ENCODE measurements around the gene FOSL2. TPM values are rescaled to one million over a fixed set of nuclear protein-coding genes. Genes with fewer than 3 reads are reported as not detected.

The FOSL2 gene
- total and polyA plus RNA-seq, 10 donors: 3.2 to 134 (median 91.2) TPM

- peaks cover 46 to 100% (median 95%) of the 10 kb centered on the region in 6 donors for H3K4me1 ChIP-seq
- no peak overlapping the region for H3K4me3 ChIP-seq
- peaks cover 0 to 100% (median 91%) of the 10 kb centered on the region in 6 donors for H3K36me3 ChIP-seq
- H3K27me3 ChIP-seq (replicated peaks in 1 of 7): no peaks in the 10 kb centered on the region
- 77 to 88% (median 81%) methylated on average over 5 of the region's 5 CpGs for WGBS, 5 donors
- TF ChIP-seq, protein P1, sequence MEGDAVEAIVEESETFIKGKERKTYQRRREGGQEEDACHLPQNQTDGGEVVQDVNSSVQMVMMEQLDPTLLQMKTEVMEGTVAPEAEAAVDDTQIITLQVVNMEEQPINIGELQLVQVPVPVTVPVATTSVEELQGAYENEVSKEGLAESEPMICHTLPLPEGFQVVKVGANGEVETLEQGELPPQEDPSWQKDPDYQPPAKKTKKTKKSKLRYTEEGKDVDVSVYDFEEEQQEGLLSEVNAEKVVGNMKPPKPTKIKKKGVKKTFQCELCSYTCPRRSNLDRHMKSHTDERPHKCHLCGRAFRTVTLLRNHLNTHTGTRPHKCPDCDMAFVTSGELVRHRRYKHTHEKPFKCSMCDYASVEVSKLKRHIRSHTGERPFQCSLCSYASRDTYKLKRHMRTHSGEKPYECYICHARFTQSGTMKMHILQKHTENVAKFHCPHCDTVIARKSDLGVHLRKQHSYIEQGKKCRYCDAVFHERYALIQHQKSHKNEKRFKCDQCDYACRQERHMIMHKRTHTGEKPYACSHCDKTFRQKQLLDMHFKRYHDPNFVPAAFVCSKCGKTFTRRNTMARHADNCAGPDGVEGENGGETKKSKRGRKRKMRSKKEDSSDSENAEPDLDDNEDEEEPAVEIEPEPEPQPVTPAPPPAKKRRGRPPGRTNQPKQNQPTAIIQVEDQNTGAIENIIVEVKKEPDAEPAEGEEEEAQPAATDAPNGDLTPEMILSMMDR (IDR thresholded peaks at IDR 0.05 in 8 of 11, conservative IDR thresholded peaks at IDR 0.05 in 3 of 11): no peak
- TF ChIP-seq POLR2A (IDR thresholded peaks at IDR 0.05): no peak
- TF ChIP-seq POLR2AphosphoS5 (IDR thresholded peaks at IDR 0.05): no peak
- intact Hi-C loops (cut with DNase I; ENCODE audit: low total_unique reads): no loop called here
- peak overlapping the region in 7 of 8 donors; percentile 46 to 92 (median 79) for H3K27ac ChIP-seq
- no peaks in the 10 kb centered on the region for H3K9me3 ChIP-seq
- DNase-seq: no peak
These were observed 15.5 kb downstream of the FOSL2 start for GRCh38 chr2:28407976-28408690.

- Histone ChIP-seq H3K4me1 (peaks cover 42 to 100% (median 93%) of the 10 kb centered on the region in 6 donors), H3K4me3 (no peak overlapping the region), H3K27me3 (replicated peaks in 1 of 7) (no peaks in the 10 kb centered on the region), H3K9me3 (no peaks in the 10 kb centered on the region), H3K27ac (peak overlapping the region; percentile 35 to 92 (median 78)), H3K36me3 (peaks cover 0 to 100% (median 94%) of the 10 kb centered on the region in 6 donors)
- WGBS, 5 donors: 60 to 69% (median 66%) methylated on average over 24 to 26 of the region's 26 CpGs
- intact Hi-C loops (cut with DNase I; ENCODE audit: low total_unique reads): no loop called here
- TF ChIP-seq, protein P1 (IDR thresholded peaks at IDR 0.05 in 8 of 11, conservative IDR thresholded peaks at IDR 0.05 in 3 of 11): no peak
- TF ChIP-seq POLR2A (IDR thresholded peaks at IDR 0.05) (no peak), POLR2AphosphoS5 (IDR thresholded peaks at IDR 0.05) (peak; percentile 47 to 66 (median 58))
- DNase-seq: peak; percentile 88
These were observed 16.3 kb downstream of the FOSL2 start for GRCh38 chr2:28408764-28409599.

DNA sequence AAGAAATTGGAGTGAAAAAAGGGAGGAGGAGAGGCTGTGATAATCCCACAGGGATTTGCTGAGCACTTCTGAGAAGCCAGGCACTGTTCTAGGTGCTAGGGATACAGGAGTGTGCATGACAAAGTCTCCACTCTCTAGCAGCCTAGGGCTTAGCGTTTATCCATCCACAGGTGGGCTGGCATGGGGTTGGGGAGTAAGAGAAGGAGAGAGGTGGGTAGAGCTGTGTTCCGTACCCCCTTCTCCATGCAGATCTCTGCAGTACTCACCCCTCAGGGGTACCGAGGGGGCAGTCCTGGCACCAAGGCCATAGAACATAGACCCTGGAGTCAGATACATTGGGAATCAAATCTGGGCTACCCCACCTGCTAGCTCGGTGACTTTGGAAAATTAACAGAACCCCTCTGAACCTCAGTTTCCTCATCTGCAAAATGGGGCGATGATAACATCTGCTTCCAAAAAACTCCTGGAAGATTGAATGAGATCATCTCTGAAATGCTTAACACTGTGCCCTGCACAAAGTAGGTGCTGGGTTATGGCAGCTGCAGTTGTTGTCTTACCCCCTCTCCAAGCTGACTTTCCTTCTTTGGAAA, 18.6 kb downstream of the FOSL2 start:
- Histone ChIP-seq H3K4me1 (peaks cover 35 to 97% (median 74%) of the 10 kb centered on the region in 6 donors), H3K27ac (peak overlapping the region; percentile 19 to 92 (median 78)), H3K36me3 (peaks cover 0 to 100% (median 88%) of the 10 kb centered on the region in 6 donors), H3K27me3 (replicated peaks in 1 of 7) (no peaks in the 10 kb centered on the region), H3K4me3 (no peak overlapping the region), H3K9me3 (no peaks in the 10 kb centered on the region)
- WGBS, 5 donors: 90 to 97% (median 94%) methylated on average over 5 of the region's 5 CpGs
- TF ChIP-seq POLR2AphosphoS5 (IDR thresholded peaks at IDR 0.05): peak in 1 of 3 donors; percentile 3
- TF ChIP-seq, protein P1 (IDR thresholded peaks at IDR 0.05 in 8 of 11, conservative IDR thresholded peaks at IDR 0.05 in 3 of 11): no peak
- intact Hi-C loops (cut with DNase I; ENCODE audit: low total_unique reads): no loop called here
- DNase-seq: no peak

Data from spleen (tissue), 11 donors.